K562 (cell line): ENCODE measurements around the gene KRT4. TPM values are rescaled to one million over a fixed set of nuclear protein-coding genes. Genes with fewer than 3 reads are reported as not detected.

Experiments
- ARHGAP35 ChIP-seq: fragments of 450-650 bp; IDR thresholded peaks from 2 replicates; pipeline ENCODE4 v1.6.1; 2018; ENCODE audit not compliant: partially characterized antibody
- ARID1B ChIP-seq: fragments of 450-650 bp; IDR thresholded peaks from 2 replicates; pipeline ENCODE4 v1.6.1; 2016; ENCODE audit warnings: antibody characterized with exemption, mild to moderate bottlenecking, inconsistent platforms
- BRF1 ChIP-seq: IDR thresholded peaks from 3 replicates; pipeline ENCODE4 v1.6.1; 2011; ENCODE audit warnings: borderline replicate concordance, mild to moderate bottlenecking; ENCODE audit not compliant: insufficient read length; ENCODE audit errors: extremely low read depth
- CBFB ChIP-seq: sonication (generic); formaldehyde crosslinking; IDR thresholded peaks from 2 replicates; pipeline ENCODE4 v1.4.0; 2020; ENCODE audit warnings: mild to moderate bottlenecking, missing genetic modification reagents
- CBX3 ChIP-seq, 2 experiments: IDR thresholded peaks; 1 replicate in 1 of 2; 2 replicates in 1 of 2; pipeline ENCODE4 v1.6.1; 2012; ENCODE audit warnings: inconsistent platforms in 2 of 2, low read length in 2 of 2, borderline replicate concordance in 1 of 2, control low read depth in 1 of 2
- CHD4 ChIP-seq: fragments of 200-600 bp; sonication (generic); IDR thresholded peaks from 3 replicates; pipeline ENCODE4 v1.6.1; 2012; ENCODE audit warnings: low read depth, mild to moderate bottlenecking, mixed read lengths, low read length, inconsistent platforms; ENCODE audit not compliant: insufficient read depth, insufficient replicate concordance, poor library complexity, severe bottlenecking
- ESRRB ChIP-seq: fragments of 250-450 bp; sonication (Bioruptor Pico); IDR thresholded peaks from 2 replicates; pipeline ENCODE4 v1.5.0; 2020; ENCODE audit warnings: mild to moderate bottlenecking, moderate library complexity, borderline replicate concordance
- ETV5 ChIP-seq: sonication (generic); formaldehyde crosslinking; IDR thresholded peaks from 2 replicates; pipeline ENCODE4 v1.4.0; 2020; ENCODE audit warnings: low read depth, mild to moderate bottlenecking, missing genetic modification reagents
- L3MBTL2 ChIP-seq: fragments of 450-650 bp; IDR thresholded peaks from 2 replicates; pipeline ENCODE4 v1.6.1; 2016; ENCODE audit warnings: mild to moderate bottlenecking, moderate library complexity
- MYC ChIP-seq, 2 experiments: fragments of 250-450 bp in 1 of 2; sonication (Bioruptor Pico) in 1 of 2; IDR thresholded peaks; 2 replicates each; pipeline versions ENCODE4 v1.5.1 to v1.6.1; 2012 to 2021; ENCODE audit warnings: low read depth in 2 of 2, borderline replicate concordance in 1 of 2, improper control_type of control experiment in 1 of 2, low read length in 1 of 2, mild to moderate bottlenecking in 1 of 2, moderate library complexity in 1 of 2
- NR2F6 ChIP-seq: fragments of 450-650 bp; formaldehyde crosslinking; IDR thresholded peaks from 2 replicates; pipeline ENCODE4 v1.4.0; 2020; ENCODE audit warnings: mild to moderate bottlenecking
- POLR2AphosphoS5 ChIP-seq: IDR thresholded peaks from 2 replicates; pipeline ENCODE4 v1.6.1; 2011; ENCODE audit warnings: mild to moderate bottlenecking, low read depth, low read length, moderate library complexity; ENCODE audit not compliant: control insufficient read depth, insufficient read depth
- RCOR1 ChIP-seq, 2 experiments: IDR thresholded peaks; 2 replicates each; pipeline ENCODE4 v1.6.1; 2012; ENCODE audit warnings: low read depth in 2 of 2, low read length in 2 of 2, borderline replicate concordance in 1 of 2, improper control_type of control experiment in 1 of 2
- RFX5 ChIP-seq: IDR thresholded peaks from 2 replicates; pipeline ENCODE4 v1.6.1; 2011; ENCODE audit warnings: low read depth, mild to moderate bottlenecking, improper control_type of control experiment, low read length
- SMAD1 ChIP-seq: fragments of 150-350 bp; IDR thresholded peaks from 2 replicates; pipeline ENCODE4 v1.6.1; 2014; ENCODE audit warnings: low read length, low read depth; ENCODE audit not compliant: partially characterized antibody
- SPI1 ChIP-seq: IDR thresholded peaks from 2 replicates; pipeline ENCODE4 v1.6.1; 2011; ENCODE audit warnings: low read depth, low read length, control low read depth, borderline replicate concordance
- TAF1 ChIP-seq: IDR thresholded peaks from 2 replicates; pipeline ENCODE4 v1.6.1; 2011; ENCODE audit warnings: mild to moderate bottlenecking, low read length, moderate library complexity; ENCODE audit not compliant: insufficient read depth, control insufficient read depth, severe bottlenecking; ENCODE audit errors: extremely low read depth
- TCF15 ChIP-seq: fragments of 250-450 bp; sonication (Bioruptor Pico); IDR thresholded peaks from 2 replicates; pipeline ENCODE4 v1.8.0; 2022; ENCODE audit warnings: moderate library complexity, mild to moderate bottlenecking, inconsistent platforms
- ZNF57 ChIP-seq: fragments of 450-650 bp; formaldehyde crosslinking; IDR thresholded peaks from 2 replicates; pipeline ENCODE4 v1.4.0; 2020; ENCODE audit warnings: mild to moderate bottlenecking, moderate library complexity
- polyA plus RNA-seq, 8 experiments: library from polyadenylated mRNA; depleted of rRNA in 4 of 8; stranded (reverse) in 5 of 8; unstranded in 3 of 8; fragments of >200 nt; fragmentation: Nextera tagmentation in 2 of 8; fragmentation: Illumina TruSeq in 1 of 8; extraction: Ambion mirVana in 2 of 8; extraction: Trizol in 1 of 8; gene quantifications; 2 replicates each; pipeline versions ENCODE4 v1.2.1 to v1.2.3, GENCODE V29; 2011 to 2014; ENCODE audit warnings: inconsistent platforms in 1 of 8, missing spikeins in 1 of 8
- total RNA-seq, 7 experiments: library from RNA; depleted of rRNA in 6 of 7; stranded (reverse); fragments of >200 nt in 6 of 7; fragmentation: Illumina TruSeq in 2 of 7; extraction: Trizol in 2 of 7; gene quantifications; 2 replicates each; pipeline versions ENCODE4 v1.2.1 to v1.2.3, GENCODE V29; 2011 to 2021; ENCODE audit warnings: low replicate concordance in 1 of 7
- TF ChIP-seq, protein P1 (sequence below): sonication (generic); formaldehyde crosslinking; IDR thresholded peaks from 2 replicates; pipeline ENCODE4 v1.8.1; 2023; ENCODE audit warnings: mild to moderate bottlenecking, missing genetic modification reagents
- TF ChIP-seq, protein P2 (sequence below): fragments of 250-450 bp; sonication (Bioruptor Pico); IDR thresholded peaks from 2 replicates; pipeline ENCODE4 v1.6.1; 2021; ENCODE audit warnings: mild to moderate bottlenecking
- TF ChIP-seq, protein P3 (sequence below): sonication (generic); formaldehyde crosslinking; IDR thresholded peaks from 2 replicates; pipeline ENCODE4 v1.8.1; 2022; ENCODE audit warnings: missing genetic modification reagents

The KRT4 gene
- total and polyA plus RNA-seq, 9 of the 15 experiments (the other 6 are each of a cell fraction or from before 2014, with no cell fraction given) = not detected

GRCh38 chr12:52796839-52797528 is 16.9 kb downstream of the KRT4 start (continued):
- no peak for TF ChIP-seq BRF1
- TF ChIP-seq SMAD1 = no peak
- no peak for TF ChIP-seq RFX5
- no peak for TF ChIP-seq NR2F6 (CRISPR knock-in tag)
- TF ChIP-seq, protein P1, sequence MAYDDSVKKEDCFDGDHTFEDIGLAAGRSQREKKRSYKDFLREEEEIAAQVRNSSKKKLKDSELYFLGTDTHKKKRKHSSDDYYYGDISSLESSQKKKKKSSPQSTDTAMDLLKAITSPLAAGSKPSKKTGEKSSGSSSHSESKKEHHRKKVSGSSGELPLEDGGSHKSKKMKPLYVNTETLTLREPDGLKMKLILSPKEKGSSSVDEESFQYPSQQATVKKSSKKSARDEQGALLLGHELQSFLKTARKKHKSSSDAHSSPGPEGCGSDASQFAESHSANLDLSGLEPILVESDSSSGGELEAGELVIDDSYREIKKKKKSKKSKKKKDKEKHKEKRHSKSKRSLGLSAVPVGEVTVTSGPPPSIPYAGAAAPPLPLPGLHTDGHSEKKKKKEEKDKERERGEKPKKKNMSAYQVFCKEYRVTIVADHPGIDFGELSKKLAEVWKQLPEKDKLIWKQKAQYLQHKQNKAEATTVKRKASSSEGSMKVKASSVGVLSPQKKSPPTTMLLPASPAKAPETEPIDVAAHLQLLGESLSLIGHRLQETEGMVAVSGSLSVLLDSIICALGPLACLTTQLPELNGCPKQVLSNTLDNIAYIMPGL (CRISPR knock-in tag) = no peak
- no peak for TF ChIP-seq ESRRB (CRISPR knock-in tag)
- TF ChIP-seq MYC (IDR thresholded peaks at IDR 0.05; ENCODE audit: low read depth, low read length) = peak; percentile 26; the same call in 1 of the 2 replicates
- TF ChIP-seq MYC (CRISPR knock-in tag; IDR thresholded peaks at IDR 0.05; ENCODE audit: borderline replicate concordance, low read depth) = no peak
- TF ChIP-seq TCF15 (CRISPR knock-in tag) = no peak
- TF ChIP-seq L3MBTL2 = no peak
- TF ChIP-seq ARHGAP35 = no peak
- no peak for TF ChIP-seq ETV5
- TF ChIP-seq ARID1B = peak; percentile 96
- TF ChIP-seq, protein P2, sequence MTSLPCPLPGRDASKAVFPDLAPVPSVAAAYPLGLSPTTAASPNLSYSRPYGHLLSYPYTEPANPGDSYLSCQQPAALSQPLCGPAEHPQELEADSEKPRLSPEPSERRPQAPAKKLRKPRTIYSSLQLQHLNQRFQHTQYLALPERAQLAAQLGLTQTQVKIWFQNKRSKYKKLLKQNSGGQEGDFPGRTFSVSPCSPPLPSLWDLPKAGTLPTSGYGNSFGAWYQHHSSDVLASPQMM (CRISPR knock-in tag) = no peak
- TF ChIP-seq SPI1 = 0 out of 2 replicates have a peak, but pooled peaks have one; percentile 25
- no peak for TF ChIP-seq CHD4
- TF ChIP-seq ZNF57 = no peak
- TF ChIP-seq CBFB (CRISPR knock-in tag) = no peak
- TF ChIP-seq, protein P3, sequence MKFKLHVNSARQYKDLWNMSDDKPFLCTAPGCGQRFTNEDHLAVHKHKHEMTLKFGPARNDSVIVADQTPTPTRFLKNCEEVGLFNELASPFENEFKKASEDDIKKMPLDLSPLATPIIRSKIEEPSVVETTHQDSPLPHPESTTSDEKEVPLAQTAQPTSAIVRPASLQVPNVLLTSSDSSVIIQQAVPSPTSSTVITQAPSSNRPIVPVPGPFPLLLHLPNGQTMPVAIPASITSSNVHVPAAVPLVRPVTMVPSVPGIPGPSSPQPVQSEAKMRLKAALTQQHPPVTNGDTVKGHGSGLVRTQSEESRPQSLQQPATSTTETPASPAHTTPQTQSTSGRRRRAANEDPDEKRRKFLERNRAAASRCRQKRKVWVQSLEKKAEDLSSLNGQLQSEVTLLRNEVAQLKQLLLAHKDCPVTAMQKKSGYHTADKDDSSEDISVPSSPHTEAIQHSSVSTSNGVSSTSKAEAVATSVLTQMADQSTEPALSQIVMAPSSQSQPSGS (CRISPR knock-in tag) = no peak
- peak; percentile 57 to 81; a peak in 3 of 4 replicates for TF ChIP-seq RCOR1 (IDR thresholded peaks at IDR 0.05; ENCODE audit: borderline replicate concordance in 1 of 2, low read depth in 2 of 2, low read length in 2 of 2)
- TF ChIP-seq POLR2AphosphoS5 = peak; percentile 84
- TF ChIP-seq TAF1 = peak; percentile 37
- TF ChIP-seq CBX3 (IDR thresholded peaks at IDR 0.05; ENCODE audit: borderline replicate concordance in 1 of 2, low read length in 2 of 2) = no peak
